ENCODE data around the gene ZNF653.
"Not testable (repeated sequence)": the region's sequence is repeated elsewhere in the genome, so short reads cannot be mapped to it uniquely, and the experiment has no call there.

Gene ZNF653

GRCh38 chr19:11460207-11460606 lies 45.4 kb downstream of the ZNF653 start:
- no peaks in the 10 kb centered on the region for H3K9me3 ChIP-seq (ENCODE audit: control insufficient read depth in 1 of 2, low read length in 2 of 2)
- H3K4me1 ChIP-seq (ENCODE audit: control insufficient read depth in 1 of 2, insufficient read depth in 2 of 2, low read length in 2 of 2) = no peaks in the 10 kb centered on the region

GRCh38 chr19:11458912-11459311 lies 46.7 kb downstream of the ZNF653 start:
- H3K36me3 ChIP-seq (ENCODE audit: control insufficient read depth in 1 of 2, insufficient read depth in 2 of 2, low read length in 2 of 2); H3K9me3 ChIP-seq (ENCODE audit: control insufficient read depth in 1 of 2, low read length in 2 of 2); H3K4me1 ChIP-seq (ENCODE audit: control insufficient read depth in 1 of 2, insufficient read depth in 2 of 2, low read length in 2 of 2); H3K4me3 ChIP-seq (ENCODE audit: low read depth in 1 of 2, low read length in 2 of 2); H3K27ac ChIP-seq (ENCODE audit: low read length); H3K27me3 ChIP-seq (ENCODE audit: low read depth, low read length): not testable (repeated sequence)

More at GRCh38 chr19:11460207-11460606, 45.4 kb downstream of the ZNF653 start:
- Histone ChIP-seq H3K27me3 (ENCODE audit: low read depth, low read length) (no peaks in the 10 kb centered on the region), H3K27ac (ENCODE audit: low read length) (no peak overlapping the region), H3K4me3 (ENCODE audit: low read depth in 1 of 2, low read length in 2 of 2) (no peak overlapping the region), H3K36me3 (ENCODE audit: control insufficient read depth in 1 of 2, insufficient read depth in 2 of 2, low read length in 2 of 2) (no peaks in the 10 kb centered on the region)

- no peaks in the 10 kb centered on the region for H3K4me1 ChIP-seq (ENCODE audit: control insufficient read depth in 1 of 2, insufficient read depth in 2 of 2, low read length in 2 of 2)
- no peak overlapping the region for H3K27ac ChIP-seq (ENCODE audit: low read length)
- H3K9me3 ChIP-seq (ENCODE audit: control insufficient read depth in 1 of 2, low read length in 2 of 2) = no peaks in the 10 kb centered on the region
- H3K36me3 ChIP-seq (ENCODE audit: control insufficient read depth in 1 of 2, insufficient read depth in 2 of 2, low read length in 2 of 2) = no peaks in the 10 kb centered on the region
- H3K4me3 ChIP-seq (ENCODE audit: low read depth in 1 of 2, low read length in 2 of 2) = no peak overlapping the region
- H3K27me3 ChIP-seq (ENCODE audit: low read depth, low read length) = no peaks in the 10 kb centered on the region
These were observed 47.3 kb downstream of the ZNF653 start for GRCh38 chr19:11458236-11458900.

- H3K9me3 ChIP-seq (ENCODE audit: control insufficient read depth in 1 of 2, low read length in 2 of 2) = no peaks in the 10 kb centered on the region
- no peaks in the 10 kb centered on the region for H3K27me3 ChIP-seq (ENCODE audit: low read depth, low read length)
- H3K4me1 ChIP-seq (ENCODE audit: control insufficient read depth in 1 of 2, insufficient read depth in 2 of 2, low read length in 2 of 2) = no peaks in the 10 kb centered on the region
- H3K27ac ChIP-seq (ENCODE audit: low read length) = no peak overlapping the region
- no peak overlapping the region for H3K4me3 ChIP-seq (ENCODE audit: low read depth in 1 of 2, low read length in 2 of 2)
- H3K36me3 ChIP-seq (ENCODE audit: control insufficient read depth in 1 of 2, insufficient read depth in 2 of 2, low read length in 2 of 2) = no peaks in the 10 kb centered on the region
These were observed 47.8 kb downstream of the ZNF653 start for GRCh38 chr19:11457831-11458230.

GRCh38 chr19:11457115-11457514 lies 48.5 kb downstream of the ZNF653 start:
- no peaks in the 10 kb centered on the region for H3K27me3 ChIP-seq (ENCODE audit: low read depth, low read length)
- no peaks in the 10 kb centered on the region for H3K36me3 ChIP-seq (ENCODE audit: control insufficient read depth in 1 of 2, insufficient read depth in 2 of 2, low read length in 2 of 2)

GRCh38 chr19:11456659-11457058 lies 49.0 kb downstream of the ZNF653 start:
- Histone ChIP-seq H3K27ac (ENCODE audit: low read length) (no peak overlapping the region), H3K4me1 (ENCODE audit: control insufficient read depth in 1 of 2, insufficient read depth in 2 of 2, low read length in 2 of 2) (peaks cover 0 to 2% of the 10 kb centered on the region in 2 donors), H3K9me3 (ENCODE audit: control insufficient read depth in 1 of 2, low read length in 2 of 2) (no peaks in the 10 kb centered on the region), H3K4me3 (ENCODE audit: low read depth in 1 of 2, low read length in 2 of 2) (no peak overlapping the region), H3K36me3 (ENCODE audit: control insufficient read depth in 1 of 2, insufficient read depth in 2 of 2, low read length in 2 of 2) (no peaks in the 10 kb centered on the region), H3K27me3 (ENCODE audit: low read depth, low read length) (no peaks in the 10 kb centered on the region)

More at GRCh38 chr19:11457115-11457514, 48.5 kb downstream of the ZNF653 start:
- H3K4me3 ChIP-seq (ENCODE audit: low read depth in 1 of 2, low read length in 2 of 2) = no peak overlapping the region
- H3K4me1 ChIP-seq (ENCODE audit: control insufficient read depth in 1 of 2, insufficient read depth in 2 of 2, low read length in 2 of 2) = no peaks in the 10 kb centered on the region
- H3K27ac ChIP-seq (ENCODE audit: low read length) = no peak overlapping the region
- H3K9me3 ChIP-seq (ENCODE audit: control insufficient read depth in 1 of 2, low read length in 2 of 2) = no peaks in the 10 kb centered on the region

- not testable (repeated sequence) for H3K4me1 ChIP-seq (ENCODE audit: control insufficient read depth in 1 of 2, insufficient read depth in 2 of 2, low read length in 2 of 2); H3K36me3 ChIP-seq (ENCODE audit: control insufficient read depth in 1 of 2, insufficient read depth in 2 of 2, low read length in 2 of 2); H3K27me3 ChIP-seq (ENCODE audit: low read depth, low read length); H3K27ac ChIP-seq (ENCODE audit: low read length); H3K9me3 ChIP-seq (ENCODE audit: control insufficient read depth in 1 of 2, low read length in 2 of 2); H3K4me3 ChIP-seq (ENCODE audit: low read depth in 1 of 2, low read length in 2 of 2)
These were observed 50.4 kb downstream of the ZNF653 start for GRCh38 chr19:11455233-11455554.

GRCh38 chr19:11453468-11454341 lies 51.9 kb downstream of the ZNF653 start:
- Histone ChIP-seq H3K36me3 (ENCODE audit: control insufficient read depth in 1 of 2, insufficient read depth in 2 of 2, low read length in 2 of 2) (peaks cover 0 to 13% of the 10 kb centered on the region in 2 donors), H3K9me3 (ENCODE audit: control insufficient read depth in 1 of 2, low read length in 2 of 2) (no peaks in the 10 kb centered on the region), H3K4me3 (ENCODE audit: low read depth in 1 of 2, low read length in 2 of 2) (no peak overlapping the region), H3K27ac (ENCODE audit: low read length) (no peak overlapping the region), H3K4me1 (ENCODE audit: control insufficient read depth in 1 of 2, insufficient read depth in 2 of 2, low read length in 2 of 2) (peaks cover 0 to 5% of the 10 kb centered on the region in 2 donors), H3K27me3 (ENCODE audit: low read depth, low read length) (no peaks in the 10 kb centered on the region)

- H3K36me3 ChIP-seq (ENCODE audit: control insufficient read depth in 1 of 2, insufficient read depth in 2 of 2, low read length in 2 of 2) = peaks cover 0 to 22% of the 10 kb centered on the region in 2 donors
- no peak overlapping the region for H3K4me3 ChIP-seq (ENCODE audit: low read depth in 1 of 2, low read length in 2 of 2)
- no peak overlapping the region for H3K27ac ChIP-seq (ENCODE audit: low read length)
- H3K9me3 ChIP-seq (ENCODE audit: control insufficient read depth in 1 of 2, low read length in 2 of 2) = no peaks in the 10 kb centered on the region
- peaks cover 0 to 5% of the 10 kb centered on the region in 2 donors for H3K4me1 ChIP-seq (ENCODE audit: control insufficient read depth in 1 of 2, insufficient read depth in 2 of 2, low read length in 2 of 2)
- H3K27me3 ChIP-seq (ENCODE audit: low read depth, low read length) = no peaks in the 10 kb centered on the region
These were observed 52.9 kb downstream of the ZNF653 start for GRCh38 chr19:11452620-11453310.

- Histone ChIP-seq H3K27ac (ENCODE audit: low read length) (no peak overlapping the region), H3K36me3 (ENCODE audit: control insufficient read depth in 1 of 2, insufficient read depth in 2 of 2, low read length in 2 of 2) (peaks cover 0 to 30% of the 10 kb centered on the region in 2 donors), H3K4me1 (ENCODE audit: control insufficient read depth in 1 of 2, insufficient read depth in 2 of 2, low read length in 2 of 2) (peaks cover 0 to 5% of the 10 kb centered on the region in 2 donors), H3K9me3 (ENCODE audit: control insufficient read depth in 1 of 2, low read length in 2 of 2) (no peaks in the 10 kb centered on the region), H3K27me3 (ENCODE audit: low read depth, low read length) (no peaks in the 10 kb centered on the region), H3K4me3 (ENCODE audit: low read depth in 1 of 2, low read length in 2 of 2) (no peak overlapping the region)
These were observed 53.6 kb downstream of the ZNF653 start for GRCh38 chr19:11451871-11452619.
